SK-N-SH treated with all-trans-retinoic acid at 6 μM for 48 hours (cell line): ENCODE results near the gene TRAP1.

ENCODE experiments used
- ISL1 ChIP-seq: fragments of 250-450 bp; sonication (Bioruptor Pico); IDR thresholded peaks from 2 replicates; pipeline ENCODE4 v2.1.2; 2022; ENCODE audit warnings: mild to moderate bottlenecking, moderate library complexity
- PATZ1 ChIP-seq: fragments of 250-450 bp; sonication (Bioruptor Pico); IDR thresholded peaks from 2 replicates; pipeline ENCODE4 v1.8.0; 2020; ENCODE audit warnings: mild to moderate bottlenecking, moderate library complexity, borderline replicate concordance
- RARB ChIP-seq: fragments of 250-450 bp; sonication (Bioruptor Pico); IDR thresholded peaks from 2 replicates; pipeline ENCODE4 v1.8.0; 2021; ENCODE audit warnings: mild to moderate bottlenecking, moderate library complexity
- ZFP30 ChIP-seq: fragments of 450-650 bp; formaldehyde crosslinking; IDR thresholded peaks from 2 replicates; pipeline ENCODE4 v1.5.0; 2022; ENCODE audit warnings: mild to moderate bottlenecking, moderate library complexity
- ZNF565 ChIP-seq: fragments of 450-650 bp; formaldehyde crosslinking; conservative IDR thresholded peaks from 2 replicates; pipeline ENCODE4 v1.5.0; 2020; ENCODE audit warnings: low read depth, mild to moderate bottlenecking, moderate library complexity

GRCh38 chr16:3656491-3657468 is 60.5 kb downstream of the TRAP1 start:
- no peak for TF ChIP-seq PATZ1
- no peak for TF ChIP-seq ZFP30 (CRISPR knock-in tag)
- TF ChIP-seq RARB (CRISPR knock-in tag): no peak
- TF ChIP-seq ISL1 (CRISPR knock-in tag): no peak
- no peak for TF ChIP-seq ZNF565 (CRISPR knock-in tag)
